GM23338 (cell line): ENCODE results near the gene FBXW11. TPM values are rescaled to one million over a fixed set of nuclear protein-coding genes. Genes with fewer than 3 reads are reported as not detected.

ENCODE experiments used
- ATAC-seq: fragments of 200-7000 bp; cut with Tn5 transposase; 3 replicates; pipeline ENCODE4 v1.9.1; 2020
- DNase-seq: peaks from one replicate; pipeline ENCODE4 v3.0.0-alpha.2; 2015; ENCODE audit warnings: low spot score
- H2AFZ ChIP-seq: fragments of 200-600 bp; sonication (generic); 2 replicates; pipeline ENCODE4 v1.8.0; 2016; ENCODE audit warnings: antibody characterized with exemption, mild to moderate bottlenecking, moderate library complexity
- H3F3A ChIP-seq: fragments of 200-600 bp; sonication (generic); replicated peaks from 2 replicates; pipeline ENCODE4 v1.8.0; 2017; ENCODE audit warnings: antibody characterized with exemption, mixed run types, low read depth
- H3K27ac ChIP-seq: fragments of 200-600 bp; sonication (generic); 2 replicates; pipeline ENCODE4 v1.6.1; 2016; ENCODE audit warnings: low read depth
- H3K27me3 ChIP-seq: fragments of 200-600 bp; sonication (generic); 2 replicates; pipeline ENCODE4 v1.8.0; 2016; ENCODE audit warnings: mild to moderate bottlenecking, mixed run types, moderate library complexity; ENCODE audit not compliant: insufficient read depth
- H3K36me3 ChIP-seq: fragments of 200-600 bp; sonication (generic); 2 replicates; pipeline ENCODE4 v1.8.0; 2016; ENCODE audit warnings: mild to moderate bottlenecking; ENCODE audit not compliant: insufficient read depth
- H3K4me1 ChIP-seq: fragments of 200-600 bp; sonication (generic); 2 replicates; pipeline ENCODE4 v1.8.0; 2016; ENCODE audit warnings: mild to moderate bottlenecking, moderate library complexity; ENCODE audit not compliant: insufficient read depth
- H3K4me2 ChIP-seq: fragments of 200-600 bp; sonication (generic); 2 replicates; pipeline ENCODE4 v1.7.1; 2017; ENCODE audit warnings: mixed run types
- H3K4me3 ChIP-seq: fragments of 200-600 bp; sonication (generic); 2 replicates; pipeline ENCODE4 v1.6.1; 2016; ENCODE audit warnings: mixed run types
- H3K79me2 ChIP-seq: fragments of 200-600 bp; sonication (generic); replicated peaks from 2 replicates; pipeline ENCODE4 v1.8.0; 2017; ENCODE audit warnings: mild to moderate bottlenecking; ENCODE audit not compliant: insufficient read depth
- H3K9me2 ChIP-seq: fragments of 200-600 bp; sonication (generic); 2 replicates; pipeline ENCODE4 v1.8.0; 2017; ENCODE audit not compliant: insufficient read depth
- H4K20me1 ChIP-seq: fragments of 200-600 bp; sonication (generic); replicated peaks from 2 replicates; pipeline ENCODE4 v1.8.0; 2017; ENCODE audit warnings: mild to moderate bottlenecking; ENCODE audit not compliant: insufficient read depth
- H3K27ac Mint-ChIP-seq: 2 replicates; pipeline ENCODE4 v1.8.0; 2020; ENCODE audit warnings: inconsistent platforms, mild to moderate bottlenecking, moderate library complexity, mixed read lengths
- H3K27me3 Mint-ChIP-seq: 3 replicates; pipeline ENCODE4 v1.8.0; 2022; ENCODE audit warnings: low read depth, mild to moderate bottlenecking, moderate library complexity, mixed read lengths, inconsistent platforms; ENCODE audit not compliant: insufficient read depth, poor library complexity
- H3K36me3 Mint-ChIP-seq: 3 replicates; pipeline ENCODE4 v1.8.0; 2021; ENCODE audit warnings: low read depth, mild to moderate bottlenecking, inconsistent platforms, moderate library complexity, mixed read lengths
- H3K4me1 Mint-ChIP-seq: 3 replicates; pipeline ENCODE4 v1.8.0; 2020; ENCODE audit warnings: mild to moderate bottlenecking, inconsistent platforms, mixed read lengths
- H3K4me3 Mint-ChIP-seq: 3 replicates; pipeline ENCODE4 v1.8.0; 2021; ENCODE audit warnings: moderate library complexity, mild to moderate bottlenecking, inconsistent platforms, mixed read lengths
- H3K9me3 Mint-ChIP-seq: 3 replicates; pipeline ENCODE4 v1.8.0; 2020; ENCODE audit warnings: moderate library complexity, mild to moderate bottlenecking, inconsistent platforms, mixed read lengths
- CREB1 ChIP-seq: fragments of 250-450 bp; sonication (Bioruptor Pico); IDR thresholded peaks from 2 replicates; pipeline ENCODE4 v1.5.0; 2020; ENCODE audit warnings: low read depth, mild to moderate bottlenecking, moderate library complexity
- ETS1 ChIP-seq: IDR thresholded peaks from 2 replicates; pipeline ENCODE4 v1.6.1; 2016; ENCODE audit warnings: antibody characterized with exemption
- EZH2 ChIP-seq: fragments of 200-600 bp; sonication (generic); IDR thresholded peaks from one replicate; pipeline ENCODE4 v1.8.0; 2017; ENCODE audit warnings: antibody characterized with exemption, mild to moderate bottlenecking, low read depth; ENCODE audit not compliant: unreplicated experiment
- EZH2phosphoT487 ChIP-seq: fragments of 200-600 bp; sonication (generic); IDR thresholded peaks from one replicate; pipeline ENCODE4 v1.8.1; 2018; ENCODE audit warnings: antibody characterized with exemption; ENCODE audit not compliant: unreplicated experiment
- JUNB ChIP-seq: IDR thresholded peaks from one replicate; pipeline ENCODE4 v1.6.1; 2016; ENCODE audit warnings: antibody characterized with exemption; ENCODE audit not compliant: unreplicated experiment
- NANOG ChIP-seq: IDR thresholded peaks from 2 replicates; pipeline ENCODE4 v1.6.1; 2016; ENCODE audit warnings: antibody characterized with exemption, borderline replicate concordance
- POLR2AphosphoS5 ChIP-seq: IDR thresholded peaks from 2 replicates; pipeline ENCODE4 v1.6.1; 2016; ENCODE audit warnings: antibody characterized with exemption, low read depth
- STAT1 ChIP-seq: IDR thresholded peaks from one replicate; pipeline ENCODE4 v1.6.1; 2016; ENCODE audit warnings: antibody characterized with exemption; ENCODE audit not compliant: unreplicated experiment
- ZNF114 ChIP-seq: fragments of 250-450 bp; sonication (Bioruptor Pico); IDR thresholded peaks from 2 replicates; pipeline ENCODE4 v1.5.0; 2020; ENCODE audit warnings: mild to moderate bottlenecking, moderate library complexity
- ZNF331 ChIP-seq: fragments of 250-450 bp; sonication (Bioruptor Pico); IDR thresholded peaks from 2 replicates; pipeline ENCODE4 v1.5.0; 2020; ENCODE audit warnings: low read depth, mild to moderate bottlenecking, moderate library complexity
- ZNF462 ChIP-seq: fragments of 250-450 bp; sonication (Bioruptor Pico); IDR thresholded peaks from 2 replicates; pipeline ENCODE4 v1.5.0; 2020; ENCODE audit warnings: mild to moderate bottlenecking, moderate library complexity
- polyA plus RNA-seq: library from polyadenylated mRNA; unstranded; fragments of >200 nt; fragmentation: Nextera tagmentation; extraction: Ambion mirVana; gene quantifications from 2 replicates; pipeline ENCODE4 v1.2.1, GENCODE V29; 2016
- total RNA-seq: library from RNA; depleted of rRNA; stranded (reverse); fragments of >200 nt; shearing (Covaris generic); gene quantifications from 2 replicates; pipeline ENCODE4 v1.2.3, GENCODE V29; 2014
- TF ChIP-seq, protein P1 (sequence below): IDR thresholded peaks from one replicate; pipeline ENCODE4 v1.6.1; 2018; ENCODE audit warnings: antibody characterized with exemption; ENCODE audit not compliant: unreplicated experiment

FBXW11 gene
- total and polyA plus RNA-seq, 2 experiments from 2014 or later, result 45.0 to 88.0 TPM

DNA sequence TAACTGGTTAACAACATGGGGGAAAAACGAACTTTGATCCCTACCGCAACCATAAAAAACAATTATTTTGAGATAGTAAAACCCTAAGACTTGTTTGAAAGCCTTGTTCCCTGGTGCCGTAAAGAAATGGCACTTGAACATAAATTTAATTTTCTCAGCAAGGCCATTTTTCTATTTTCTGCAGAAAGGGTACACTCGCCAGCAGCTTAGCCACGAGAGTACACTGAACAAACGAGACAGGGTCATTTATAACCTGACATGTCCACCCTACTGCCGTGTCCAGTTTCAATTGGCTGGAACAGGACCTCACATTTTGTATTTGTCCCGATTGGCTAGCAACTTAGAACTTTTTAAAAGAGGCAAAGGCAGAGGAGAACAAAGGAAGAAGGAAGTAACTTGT lies 26.8 kb downstream of the FBXW11 start:
- Mint-ChIP-seq H3K4me3 (no peak overlapping the region; the same call in 2 of the 3 replicates), H3K9me3 (peaks cover 27% of the 10 kb centered on the region), H3K36me3 (peaks cover 37% of the 10 kb centered on the region), H3K4me1 (peaks cover 76% of the 10 kb centered on the region), H3K27ac (no peak overlapping the region; the same call in 1 of the 2 replicates), H3K27me3 (peaks cover 5% of the 10 kb centered on the region)
- Histone ChIP-seq H3K36me3 (no peaks in the 10 kb centered on the region), H4K20me1 (peaks cover 28% of the 10 kb centered on the region), H3K79me2 (peaks cover 98% of the 10 kb centered on the region), H3K27me3 (no peaks in the 10 kb centered on the region), H3K4me2 (no peak overlapping the region), H3K9me2 (no peaks in the 10 kb centered on the region), H3K4me1 (peaks cover 78% of the 10 kb centered on the region), H2AFZ (no peak overlapping the region), H3K27ac (peak overlapping the region; percentile 93), H3F3A (no peaks in the 10 kb centered on the region; the same call in 1 of the 2 replicates), H3K4me3 (no peak overlapping the region)
- DNase-seq (no peak), ATAC-seq (no peak)
- TF ChIP-seq ZNF114 (0 out of 2 replicates have a peak, but pooled peaks have one; percentile 32), NANOG (no peak)

DNA sequence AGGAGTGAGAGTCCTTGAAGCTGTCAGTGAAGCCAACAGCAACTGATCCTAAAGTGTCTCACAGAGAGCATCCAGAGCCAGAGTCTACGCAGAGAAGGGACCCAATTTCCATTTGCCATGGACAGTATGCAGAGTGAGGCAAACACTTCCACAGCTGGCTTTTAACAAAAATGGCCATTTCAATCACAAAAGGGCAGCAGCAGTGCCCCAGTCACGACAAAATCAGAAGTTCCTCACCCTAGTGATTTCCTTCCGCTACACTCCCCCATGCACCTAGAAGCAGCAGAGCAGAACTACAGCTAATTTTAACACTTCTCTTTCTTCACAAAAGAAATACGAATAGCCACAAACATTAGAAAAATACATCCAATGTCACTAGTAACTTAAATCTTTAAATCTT lies 27.9 kb downstream of the FBXW11 start:
- H3K36me3 Mint-ChIP-seq, result peaks cover 37% of the 10 kb centered on the region
- peaks cover 5% of the 10 kb centered on the region for H3K27me3 Mint-ChIP-seq
- no peaks in the 10 kb centered on the region for H3K9me2 ChIP-seq
- no peaks in the 10 kb centered on the region for H3K27me3 ChIP-seq
- peak overlapping the region; percentile 61 for H3K4me2 ChIP-seq
- H3K36me3 ChIP-seq, result no peaks in the 10 kb centered on the region
- peaks cover 75% of the 10 kb centered on the region for H3K4me1 ChIP-seq
- peak overlapping the region; percentile 43; the same call in 2 of the 3 replicates for H3K4me3 Mint-ChIP-seq
- H3K4me1 Mint-ChIP-seq, result peaks cover 67% of the 10 kb centered on the region
- peaks cover 98% of the 10 kb centered on the region for H3K79me2 ChIP-seq
- peaks cover 27% of the 10 kb centered on the region for H3K9me3 Mint-ChIP-seq
- peaks cover 38% of the 10 kb centered on the region for H4K20me1 ChIP-seq
- DNase-seq, result peak; percentile 44
- H3K27ac ChIP-seq, result peak overlapping the region; percentile 93
- no peak overlapping the region for H2AFZ ChIP-seq
- peak overlapping the region; percentile 95 for H3K27ac Mint-ChIP-seq
- ATAC-seq, result peak; percentile 13
- no peaks in the 10 kb centered on the region; the same call in 1 of the 2 replicates for H3F3A ChIP-seq
- H3K4me3 ChIP-seq, result peak overlapping the region; percentile 31
- no peak for TF ChIP-seq ZNF331
- no peak for TF ChIP-seq ZNF462 (CRISPR knock-in tag)
- TF ChIP-seq CREB1 (CRISPR knock-in tag), result no peak
- TF ChIP-seq POLR2AphosphoS5, result no peak
- TF ChIP-seq NANOG, result no peak
- TF ChIP-seq EZH2phosphoT487, result no peak
- TF ChIP-seq STAT1, result no peak
- TF ChIP-seq, protein P1, sequence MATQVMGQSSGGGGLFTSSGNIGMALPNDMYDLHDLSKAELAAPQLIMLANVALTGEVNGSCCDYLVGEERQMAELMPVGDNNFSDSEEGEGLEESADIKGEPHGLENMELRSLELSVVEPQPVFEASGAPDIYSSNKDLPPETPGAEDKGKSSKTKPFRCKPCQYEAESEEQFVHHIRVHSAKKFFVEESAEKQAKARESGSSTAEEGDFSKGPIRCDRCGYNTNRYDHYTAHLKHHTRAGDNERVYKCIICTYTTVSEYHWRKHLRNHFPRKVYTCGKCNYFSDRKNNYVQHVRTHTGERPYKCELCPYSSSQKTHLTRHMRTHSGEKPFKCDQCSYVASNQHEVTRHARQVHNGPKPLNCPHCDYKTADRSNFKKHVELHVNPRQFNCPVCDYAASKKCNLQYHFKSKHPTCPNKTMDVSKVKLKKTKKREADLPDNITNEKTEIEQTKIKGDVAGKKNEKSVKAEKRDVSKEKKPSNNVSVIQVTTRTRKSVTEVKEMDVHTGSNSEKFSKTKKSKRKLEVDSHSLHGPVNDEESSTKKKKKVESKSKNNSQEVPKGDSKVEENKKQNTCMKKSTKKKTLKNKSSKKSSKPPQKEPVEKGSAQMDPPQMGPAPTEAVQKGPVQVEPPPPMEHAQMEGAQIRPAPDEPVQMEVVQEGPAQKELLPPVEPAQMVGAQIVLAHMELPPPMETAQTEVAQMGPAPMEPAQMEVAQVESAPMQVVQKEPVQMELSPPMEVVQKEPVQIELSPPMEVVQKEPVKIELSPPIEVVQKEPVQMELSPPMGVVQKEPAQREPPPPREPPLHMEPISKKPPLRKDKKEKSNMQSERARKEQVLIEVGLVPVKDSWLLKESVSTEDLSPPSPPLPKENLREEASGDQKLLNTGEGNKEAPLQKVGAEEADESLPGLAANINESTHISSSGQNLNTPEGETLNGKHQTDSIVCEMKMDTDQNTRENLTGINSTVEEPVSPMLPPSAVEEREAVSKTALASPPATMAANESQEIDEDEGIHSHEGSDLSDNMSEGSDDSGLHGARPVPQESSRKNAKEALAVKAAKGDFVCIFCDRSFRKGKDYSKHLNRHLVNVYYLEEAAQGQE, result no peak
- TF ChIP-seq ETS1, result no peak
- no peak for TF ChIP-seq JUNB
- TF ChIP-seq EZH2, result no peak
